Measurements from ENCODE around the gene PEPD. TPM values are rescaled to one million over a fixed set of nuclear protein-coding genes. Genes with fewer than 3 reads are reported as not detected.

PEPD gene
- total and polyA plus RNA-seq, 4 donors: 37.3 to 211 (median 117) TPM

- Histone ChIP-seq H3K27ac (ENCODE audit: low read depth in 1 of 2, low read length in 2 of 2) (no peak overlapping the region), H3K4me1 (ENCODE audit: control insufficient read depth in 4 of 4, insufficient read depth in 4 of 4, low read length in 3 of 4) (peaks cover 8 to 59% (median 43%) of the 10 kb centered on the region in 4 donors), H3K27me3 (ENCODE audit: control insufficient read depth in 4 of 4, insufficient read depth in 4 of 4, low read length in 3 of 4) (no peaks in the 10 kb centered on the region), H3K4me3 (ENCODE audit: low read depth in 1 of 3, low read length in 3 of 3) (no peak overlapping the region), H3K9me3 (ENCODE audit: control insufficient read depth in 4 of 4, low read length in 3 of 4) (no peaks in the 10 kb centered on the region), H3K36me3 (ENCODE audit: control insufficient read depth in 4 of 4, insufficient read depth in 3 of 4, low read depth in 1 of 4, low read length in 3 of 4) (peaks cover 0 to 1% (median 0%) of the 10 kb centered on the region in 4 donors), H3K9ac (ENCODE audit: low read depth in 1 of 2, low read length in 2 of 2) (no peak overlapping the region)
- TF ChIP-seq HNF4A (conservative IDR thresholded peaks at IDR 0.05): peak in 1 of 2 donors; percentile 43
- no peak for TF ChIP-seq NR2F2 (IDR thresholded peaks at IDR 0.05)
- 70% methylated on average over 4 of the region's 4 CpGs for WGBS
- no peak for DNase-seq (ENCODE audit: low spot score)
These were observed 139.6 kb downstream of the PEPD start for GRCh38 chr19:33382006-33382405.

- DNase-seq (ENCODE audit: low spot score): no peak
These were observed 140.5 kb downstream of the PEPD start for GRCh38 chr19:33381101-33381500.

DNA sequence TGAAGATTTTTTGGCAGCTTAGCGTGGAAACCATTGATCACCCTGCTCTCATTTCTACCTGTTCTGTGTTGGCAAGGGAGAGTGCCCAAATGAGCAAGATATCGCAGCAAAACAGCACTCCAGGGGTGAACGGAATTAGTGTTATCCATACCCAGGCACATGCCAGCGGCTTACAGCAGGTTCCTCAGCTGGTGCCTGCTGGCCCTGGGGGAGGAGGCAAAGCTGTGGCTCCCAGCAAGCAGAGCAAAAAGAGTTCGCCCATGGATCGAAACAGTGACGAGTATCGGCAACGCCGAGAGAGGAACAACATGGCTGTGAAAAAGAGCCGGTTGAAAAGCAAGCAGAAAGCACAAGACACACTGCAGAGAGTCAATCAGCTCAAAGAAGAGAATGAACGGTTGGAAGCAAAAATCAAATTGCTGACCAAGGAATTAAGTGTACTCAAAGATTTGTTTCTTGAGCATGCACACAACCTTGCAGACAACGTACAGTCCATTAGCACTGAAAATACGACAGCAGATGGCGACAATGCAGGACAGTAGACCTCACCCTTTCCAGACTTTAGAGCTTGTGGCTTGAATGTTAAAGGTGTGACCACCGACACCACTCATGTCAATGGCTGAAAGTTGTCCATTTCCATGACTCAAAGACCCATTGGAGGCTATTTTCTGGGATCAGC lies 142.3 kb downstream of the PEPD start:
- peaks cover 8 to 70% (median 53%) of the 10 kb centered on the region in 4 donors for H3K4me1 ChIP-seq (ENCODE audit: control insufficient read depth in 4 of 4, insufficient read depth in 4 of 4, low read length in 3 of 4)
- peaks cover 0 to 1% (median 0%) of the 10 kb centered on the region in 4 donors for H3K36me3 ChIP-seq (ENCODE audit: control insufficient read depth in 4 of 4, insufficient read depth in 3 of 4, low read depth in 1 of 4, low read length in 3 of 4)
- WGBS: 74% methylated on average over 16 of the region's 16 CpGs
- H3K27ac ChIP-seq (ENCODE audit: low read depth in 1 of 2, low read length in 2 of 2): peak overlapping the region; percentile 92 to 96
- no peak for DNase-seq (ENCODE audit: low spot score)
- H3K4me3 ChIP-seq (ENCODE audit: low read depth in 1 of 3, low read length in 3 of 3): no peak overlapping the region
- no peak overlapping the region for H3K9ac ChIP-seq (ENCODE audit: low read depth in 1 of 2, low read length in 2 of 2)
- H3K27me3 ChIP-seq (ENCODE audit: control insufficient read depth in 4 of 4, insufficient read depth in 4 of 4, low read length in 3 of 4): no peaks in the 10 kb centered on the region
- no peaks in the 10 kb centered on the region for H3K9me3 ChIP-seq (ENCODE audit: control insufficient read depth in 4 of 4, low read length in 3 of 4)
- TF ChIP-seq JUND (IDR thresholded peaks at IDR 0.05) (peak in 1 of 2 donors; percentile 28), EGR1 (IDR thresholded peaks at IDR 0.05; ENCODE audit: low read depth in 2 of 2) (no peak), FOXA2 (IDR thresholded peaks at IDR 0.05) (no peak), HNF4G (IDR thresholded peaks at IDR 0.05) (no peak), GABPA (IDR thresholded peaks at IDR 0.05 in 1 of 2, conservative IDR thresholded peaks at IDR 0.05 in 1 of 2) (no peak), ZBTB33 (IDR thresholded peaks at IDR 0.05) (no peak), HNF4A (conservative IDR thresholded peaks at IDR 0.05) (no peak), SP1 (IDR thresholded peaks at IDR 0.05) (no peak), CTCF (IDR thresholded peaks at IDR 0.05; ENCODE audit: low read depth, low read length, missing input control) (no peak), FOXA1 (IDR thresholded peaks at IDR 0.05) (no peak)

More at GRCh38 chr19:33381101-33381500, 140.5 kb downstream of the PEPD start:
- Histone ChIP-seq H3K27ac (ENCODE audit: low read depth in 1 of 2, low read length in 2 of 2) (no peak overlapping the region), H3K4me3 (ENCODE audit: low read depth in 1 of 3, low read length in 3 of 3) (no peak overlapping the region), H3K27me3 (ENCODE audit: control insufficient read depth in 4 of 4, insufficient read depth in 4 of 4, low read length in 3 of 4) (no peaks in the 10 kb centered on the region), H3K9me3 (ENCODE audit: control insufficient read depth in 4 of 4, low read length in 3 of 4) (no peaks in the 10 kb centered on the region), H3K9ac (ENCODE audit: low read depth in 1 of 2, low read length in 2 of 2) (no peak overlapping the region), H3K4me1 (ENCODE audit: control insufficient read depth in 4 of 4, insufficient read depth in 4 of 4, low read length in 3 of 4) (peaks cover 8 to 59% (median 43%) of the 10 kb centered on the region in 4 donors), H3K36me3 (ENCODE audit: control insufficient read depth in 4 of 4, insufficient read depth in 3 of 4, low read depth in 1 of 4, low read length in 3 of 4) (peaks cover 0 to 1% (median 0%) of the 10 kb centered on the region in 4 donors)
- TF ChIP-seq CTCF (IDR thresholded peaks at IDR 0.05; ENCODE audit: low read depth, low read length, missing input control) (no peak), NR2F2 (IDR thresholded peaks at IDR 0.05) (no peak), ATF3 (IDR thresholded peaks at IDR 0.05) (no peak), HNF4A (conservative IDR thresholded peaks at IDR 0.05) (no peak)
- WGBS: 96% methylated on average over 4 of the region's 4 CpGs

Measured in liver (tissue), 9 donors.